Esophagus squamous epithelium (tissue), 4 donors: ENCODE data around the gene WDR75.

Experiments
- POLR2A ChIP-seq, 4 donors: fragments of 450-650 bp; IDR thresholded peaks; one replicate each; pipeline ENCODE4 v1.6.1; 2017; ENCODE audit warnings: antibody characterized with exemption in 4 of 4, mild to moderate bottlenecking in 4 of 4, moderate library complexity in 3 of 4
- TF ChIP-seq, protein P1 (sequence below), 6 experiments: fragments of 450-650 bp in 4 of 6; fragments of 200-600 bp in 2 of 6; sonication (generic) in 2 of 6; IDR thresholded peaks; one replicate each; pipeline ENCODE4 v1.5.1; 2016 to 2019; ENCODE audit warnings: antibody characterized with exemption in 6 of 6, mild to moderate bottlenecking in 4 of 6, moderate library complexity in 4 of 6

- TF ChIP-seq, protein P1, sequence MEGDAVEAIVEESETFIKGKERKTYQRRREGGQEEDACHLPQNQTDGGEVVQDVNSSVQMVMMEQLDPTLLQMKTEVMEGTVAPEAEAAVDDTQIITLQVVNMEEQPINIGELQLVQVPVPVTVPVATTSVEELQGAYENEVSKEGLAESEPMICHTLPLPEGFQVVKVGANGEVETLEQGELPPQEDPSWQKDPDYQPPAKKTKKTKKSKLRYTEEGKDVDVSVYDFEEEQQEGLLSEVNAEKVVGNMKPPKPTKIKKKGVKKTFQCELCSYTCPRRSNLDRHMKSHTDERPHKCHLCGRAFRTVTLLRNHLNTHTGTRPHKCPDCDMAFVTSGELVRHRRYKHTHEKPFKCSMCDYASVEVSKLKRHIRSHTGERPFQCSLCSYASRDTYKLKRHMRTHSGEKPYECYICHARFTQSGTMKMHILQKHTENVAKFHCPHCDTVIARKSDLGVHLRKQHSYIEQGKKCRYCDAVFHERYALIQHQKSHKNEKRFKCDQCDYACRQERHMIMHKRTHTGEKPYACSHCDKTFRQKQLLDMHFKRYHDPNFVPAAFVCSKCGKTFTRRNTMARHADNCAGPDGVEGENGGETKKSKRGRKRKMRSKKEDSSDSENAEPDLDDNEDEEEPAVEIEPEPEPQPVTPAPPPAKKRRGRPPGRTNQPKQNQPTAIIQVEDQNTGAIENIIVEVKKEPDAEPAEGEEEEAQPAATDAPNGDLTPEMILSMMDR (IDR thresholded peaks at IDR 0.05): no peak
- TF ChIP-seq POLR2A (IDR thresholded peaks at IDR 0.05): no peak
These were observed 15.6 kb upstream of the WDR75 start for GRCh38 chr2:189425676-189426075.
